Measurements from ENCODE around the gene RORB. TPM values are rescaled to one million over a fixed set of nuclear protein-coding genes. Genes with fewer than 3 reads are reported as not detected.

The RORB gene
- total RNA-seq, 1 experiment from 2014 or later: 0.08 TPM

DNA sequence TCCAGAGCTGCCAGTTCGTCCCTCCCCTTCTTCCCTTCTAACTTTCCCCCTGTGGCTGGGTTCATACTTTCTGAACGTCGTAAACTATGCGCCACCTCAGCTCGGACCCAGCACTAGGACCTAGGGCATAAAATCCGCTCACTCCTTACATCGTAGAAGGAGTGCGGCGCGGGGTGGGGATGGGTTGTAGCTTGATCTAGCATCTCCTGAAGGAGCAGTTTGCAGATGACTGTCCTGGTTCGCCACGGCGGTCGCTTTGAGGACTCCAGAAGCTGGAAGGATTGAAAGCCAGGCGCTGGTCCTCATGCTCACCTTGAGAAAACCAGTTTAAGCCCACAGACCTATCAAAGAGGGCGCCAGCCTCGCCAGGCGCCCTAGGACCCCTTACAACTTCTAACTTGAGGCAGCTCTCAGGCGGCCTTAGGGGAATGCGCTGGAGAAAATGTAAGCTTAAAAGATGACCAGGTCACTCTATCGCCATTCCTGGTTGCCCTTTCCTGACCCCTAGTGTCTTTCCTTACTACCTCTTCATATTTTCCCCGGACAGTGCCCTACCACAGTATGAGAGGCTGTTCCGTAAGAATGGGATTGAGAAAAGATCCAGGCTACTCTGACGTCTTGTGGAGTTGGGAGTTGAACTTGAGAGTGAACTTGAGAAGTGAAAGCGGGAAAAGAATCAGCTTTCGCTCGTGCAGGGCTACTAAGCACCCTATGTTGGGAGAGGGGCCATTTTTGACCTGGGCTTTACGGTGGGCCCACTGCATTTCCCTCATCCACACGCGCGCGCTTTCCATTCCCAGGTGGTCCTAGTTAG lies 2.8 kb downstream of the RORB start:
- DNase-seq (ENCODE audit: low read depth, low spot score): no peak
- TF ChIP-seq, protein P1, sequence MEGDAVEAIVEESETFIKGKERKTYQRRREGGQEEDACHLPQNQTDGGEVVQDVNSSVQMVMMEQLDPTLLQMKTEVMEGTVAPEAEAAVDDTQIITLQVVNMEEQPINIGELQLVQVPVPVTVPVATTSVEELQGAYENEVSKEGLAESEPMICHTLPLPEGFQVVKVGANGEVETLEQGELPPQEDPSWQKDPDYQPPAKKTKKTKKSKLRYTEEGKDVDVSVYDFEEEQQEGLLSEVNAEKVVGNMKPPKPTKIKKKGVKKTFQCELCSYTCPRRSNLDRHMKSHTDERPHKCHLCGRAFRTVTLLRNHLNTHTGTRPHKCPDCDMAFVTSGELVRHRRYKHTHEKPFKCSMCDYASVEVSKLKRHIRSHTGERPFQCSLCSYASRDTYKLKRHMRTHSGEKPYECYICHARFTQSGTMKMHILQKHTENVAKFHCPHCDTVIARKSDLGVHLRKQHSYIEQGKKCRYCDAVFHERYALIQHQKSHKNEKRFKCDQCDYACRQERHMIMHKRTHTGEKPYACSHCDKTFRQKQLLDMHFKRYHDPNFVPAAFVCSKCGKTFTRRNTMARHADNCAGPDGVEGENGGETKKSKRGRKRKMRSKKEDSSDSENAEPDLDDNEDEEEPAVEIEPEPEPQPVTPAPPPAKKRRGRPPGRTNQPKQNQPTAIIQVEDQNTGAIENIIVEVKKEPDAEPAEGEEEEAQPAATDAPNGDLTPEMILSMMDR (IDR thresholded peaks at IDR 0.05): no peak
- no peak for TF ChIP-seq POLR2AphosphoS5 (IDR thresholded peaks at IDR 0.05; ENCODE audit: low read depth, low read length)
- TF ChIP-seq, protein P2, sequence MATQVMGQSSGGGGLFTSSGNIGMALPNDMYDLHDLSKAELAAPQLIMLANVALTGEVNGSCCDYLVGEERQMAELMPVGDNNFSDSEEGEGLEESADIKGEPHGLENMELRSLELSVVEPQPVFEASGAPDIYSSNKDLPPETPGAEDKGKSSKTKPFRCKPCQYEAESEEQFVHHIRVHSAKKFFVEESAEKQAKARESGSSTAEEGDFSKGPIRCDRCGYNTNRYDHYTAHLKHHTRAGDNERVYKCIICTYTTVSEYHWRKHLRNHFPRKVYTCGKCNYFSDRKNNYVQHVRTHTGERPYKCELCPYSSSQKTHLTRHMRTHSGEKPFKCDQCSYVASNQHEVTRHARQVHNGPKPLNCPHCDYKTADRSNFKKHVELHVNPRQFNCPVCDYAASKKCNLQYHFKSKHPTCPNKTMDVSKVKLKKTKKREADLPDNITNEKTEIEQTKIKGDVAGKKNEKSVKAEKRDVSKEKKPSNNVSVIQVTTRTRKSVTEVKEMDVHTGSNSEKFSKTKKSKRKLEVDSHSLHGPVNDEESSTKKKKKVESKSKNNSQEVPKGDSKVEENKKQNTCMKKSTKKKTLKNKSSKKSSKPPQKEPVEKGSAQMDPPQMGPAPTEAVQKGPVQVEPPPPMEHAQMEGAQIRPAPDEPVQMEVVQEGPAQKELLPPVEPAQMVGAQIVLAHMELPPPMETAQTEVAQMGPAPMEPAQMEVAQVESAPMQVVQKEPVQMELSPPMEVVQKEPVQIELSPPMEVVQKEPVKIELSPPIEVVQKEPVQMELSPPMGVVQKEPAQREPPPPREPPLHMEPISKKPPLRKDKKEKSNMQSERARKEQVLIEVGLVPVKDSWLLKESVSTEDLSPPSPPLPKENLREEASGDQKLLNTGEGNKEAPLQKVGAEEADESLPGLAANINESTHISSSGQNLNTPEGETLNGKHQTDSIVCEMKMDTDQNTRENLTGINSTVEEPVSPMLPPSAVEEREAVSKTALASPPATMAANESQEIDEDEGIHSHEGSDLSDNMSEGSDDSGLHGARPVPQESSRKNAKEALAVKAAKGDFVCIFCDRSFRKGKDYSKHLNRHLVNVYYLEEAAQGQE (IDR thresholded peaks at IDR 0.05; ENCODE audit: insufficient read depth in 1 of 2, low read depth in 2 of 2, low read length in 1 of 2): no peak
- no peak for TF ChIP-seq SIN3A (IDR thresholded peaks at IDR 0.05; ENCODE audit: borderline replicate concordance, insufficient read depth, low read depth, low read length)
- no peak for TF ChIP-seq TCF7L2 (IDR thresholded peaks at IDR 0.05; ENCODE audit: low read depth, low read length)
- no peak for ATAC-seq
- in situ Hi-C loops (cut with HindIII; ENCODE audit: low pct_unique_long_range_greater_than_20kb, low sequenced_read_pairs) (no loop called here), intact Hi-C loops (cut with micrococcal nuclease; ENCODE audit: unreplicated experiment) (no loop called here)
- Histone ChIP-seq H3K27me3 (ENCODE audit: control insufficient read depth, insufficient read depth, low read length) (peaks cover 5% of the 10 kb centered on the region; the same call in 1 of the 2 replicates), H3K36me3 (ENCODE audit: control insufficient read depth, insufficient read depth, low read length) (no peaks in the 10 kb centered on the region; the same call in 1 of the 2 replicates), H3K27ac (ENCODE audit: low read length) (no peak overlapping the region), H3K4me3 (ENCODE audit: low read depth in 2 of 2, low read length in 2 of 2) (no peak overlapping the region; a peak in 1 of 4 replicates), H3K4me1 (ENCODE audit: control insufficient read depth, insufficient read depth, low read length) (no peaks in the 10 kb centered on the region; the same call in 1 of the 2 replicates), H3K9me3 (ENCODE audit: control insufficient read depth, insufficient read depth, low read depth, low read length) (no peaks in the 10 kb centered on the region)
- no TSS peak for BruUV-seq (replicated peaks)
- ChIA-PET POLR2A (no interaction called here), CTCF (no interaction called here)

DNA sequence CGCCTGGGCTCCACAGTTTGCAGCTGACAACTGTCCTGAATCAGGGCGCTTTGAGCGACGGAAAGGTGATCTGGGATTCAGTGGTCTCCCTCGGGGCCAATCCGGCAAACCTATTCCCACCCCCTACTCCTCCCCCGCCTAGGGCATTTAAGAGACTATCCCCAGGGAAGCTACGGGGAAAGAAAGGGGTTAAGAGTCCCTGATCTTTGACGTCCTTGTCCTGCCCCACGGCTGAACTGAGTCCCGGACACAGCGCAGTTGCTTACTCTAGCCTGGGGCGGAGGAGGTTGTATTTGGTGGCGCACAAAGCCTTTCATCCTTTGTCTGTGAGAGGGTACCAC lies 3.4 kb downstream of the RORB start:
- no peak for ATAC-seq
- no peak for DNase-seq (ENCODE audit: low read depth, low spot score)
- Histone ChIP-seq H3K4me3 (ENCODE audit: low read depth in 2 of 2, low read length in 2 of 2) (no peak overlapping the region; a peak in 1 of 4 replicates), H3K36me3 (ENCODE audit: control insufficient read depth, insufficient read depth, low read length) (no peaks in the 10 kb centered on the region; the same call in 1 of the 2 replicates), H3K9me3 (ENCODE audit: control insufficient read depth, insufficient read depth, low read depth, low read length) (no peaks in the 10 kb centered on the region), H3K4me1 (ENCODE audit: control insufficient read depth, insufficient read depth, low read length) (no peaks in the 10 kb centered on the region; the same call in 1 of the 2 replicates), H3K27me3 (ENCODE audit: control insufficient read depth, insufficient read depth, low read length) (peaks cover 5% of the 10 kb centered on the region; the same call in 1 of the 2 replicates), H3K27ac (ENCODE audit: low read length) (no peak overlapping the region)
- ChIA-PET CTCF (no interaction called here), POLR2A (no interaction called here)
- BruUV-seq (replicated peaks): no TSS peak
- no peak for TF ChIP-seq POLR2AphosphoS5 (IDR thresholded peaks at IDR 0.05; ENCODE audit: low read depth, low read length)
- in situ Hi-C loops (cut with HindIII; ENCODE audit: low pct_unique_long_range_greater_than_20kb, low sequenced_read_pairs) (no loop called here), intact Hi-C loops (cut with micrococcal nuclease; ENCODE audit: unreplicated experiment) (no loop called here)

DNA sequence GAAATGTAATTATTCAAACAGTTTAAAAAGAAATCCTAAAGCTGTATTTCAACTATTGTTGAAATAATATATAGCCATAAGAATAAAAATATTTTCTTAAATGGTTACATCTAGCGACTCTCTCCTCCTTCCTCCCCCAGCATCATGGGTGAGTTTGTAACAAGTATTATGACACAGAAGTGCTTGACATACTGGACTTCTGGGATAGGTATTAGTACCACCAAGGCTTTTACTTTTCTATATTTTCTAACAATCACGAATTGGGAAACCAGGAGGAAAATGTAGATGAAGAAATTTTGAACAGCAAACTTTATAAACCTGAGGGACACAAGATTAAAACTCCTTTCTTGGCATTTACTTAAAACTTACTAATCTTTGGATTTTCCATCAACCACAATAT lies 4.4 kb downstream of the RORB start:
- no peak overlapping the region for H3K27ac ChIP-seq (ENCODE audit: low read length)
- no peak overlapping the region for H3K4me3 ChIP-seq (ENCODE audit: low read depth in 2 of 2, low read length in 2 of 2)
- intact Hi-C loops (cut with micrococcal nuclease; ENCODE audit: unreplicated experiment): no loop called here
- H3K36me3 ChIP-seq (ENCODE audit: control insufficient read depth, insufficient read depth, low read length): no peaks in the 10 kb centered on the region; the same call in 1 of the 2 replicates
- TF ChIP-seq, protein P1 (IDR thresholded peaks at IDR 0.05): no peak
- no peak for TF ChIP-seq SIN3A (IDR thresholded peaks at IDR 0.05; ENCODE audit: borderline replicate concordance, insufficient read depth, low read depth, low read length)
- H3K9me3 ChIP-seq (ENCODE audit: control insufficient read depth, insufficient read depth, low read depth, low read length): no peaks in the 10 kb centered on the region
- DNase-seq (ENCODE audit: low read depth, low spot score): no peak
- ChIA-PET CTCF (no interaction called here), POLR2A (no interaction called here)
- in situ Hi-C loops (cut with HindIII; ENCODE audit: low pct_unique_long_range_greater_than_20kb, low sequenced_read_pairs): no loop called here
- no peaks in the 10 kb centered on the region; the same call in 1 of the 2 replicates for H3K4me1 ChIP-seq (ENCODE audit: control insufficient read depth, insufficient read depth, low read length)
- BruUV-seq (replicated peaks): no TSS peak
- ATAC-seq: no peak
- peaks cover 1% of the 10 kb centered on the region; the same call in 1 of the 2 replicates for H3K27me3 ChIP-seq (ENCODE audit: control insufficient read depth, insufficient read depth, low read length)

Data from Panc1 (cell line).